Measurements from ENCODE around the gene CNP.

The CNP gene

GRCh38 chr17:41957869-41958439, 8.6 kb upstream of the CNP start:
- no peak for TF ChIP-seq SIN3A (IDR thresholded peaks at IDR 0.05; ENCODE audit: borderline replicate concordance, insufficient read depth, low read length)
- no peak for TF ChIP-seq TAF1 (IDR thresholded peaks at IDR 0.05; ENCODE audit: borderline replicate concordance, insufficient read depth, low read length)
- no peak for TF ChIP-seq FOXP2 (optimal IDR thresholded peaks at IDR 0.05; ENCODE audit: borderline replicate concordance, extremely low read depth, extremely low read length, insufficient read depth)
- no peak for TF ChIP-seq REST (IDR thresholded peaks at IDR 0.05; ENCODE audit: insufficient read depth in 1 of 2, low read depth in 2 of 2, low read length in 2 of 2)
- TF ChIP-seq POLR2AphosphoS5 (IDR thresholded peaks at IDR 0.05; ENCODE audit: low read depth, low read length), result no peak

GRCh38 chr17:41959030-41959335, 7.6 kb upstream of the CNP start:
- TF ChIP-seq FOXP2 (optimal IDR thresholded peaks at IDR 0.05; ENCODE audit: borderline replicate concordance, extremely low read depth, extremely low read length, insufficient read depth), result no peak
- TF ChIP-seq POLR2AphosphoS5 (IDR thresholded peaks at IDR 0.05; ENCODE audit: low read depth, low read length), result no peak
- TF ChIP-seq REST (IDR thresholded peaks at IDR 0.05; ENCODE audit: insufficient read depth in 1 of 2, low read depth in 2 of 2, low read length in 2 of 2), result no peak
- no peak for TF ChIP-seq TAF1 (IDR thresholded peaks at IDR 0.05; ENCODE audit: borderline replicate concordance, insufficient read depth, low read length)
- no peak for TF ChIP-seq SIN3A (IDR thresholded peaks at IDR 0.05; ENCODE audit: borderline replicate concordance, insufficient read depth, low read length)

- no peak for TF ChIP-seq REST (IDR thresholded peaks at IDR 0.05; ENCODE audit: insufficient read depth in 1 of 2, low read depth in 2 of 2, low read length in 2 of 2)
These were observed 7.1 kb upstream of the CNP start for GRCh38 chr17:41959336-41960095.

- no peak for TF ChIP-seq TAF1 (IDR thresholded peaks at IDR 0.05; ENCODE audit: borderline replicate concordance, insufficient read depth, low read length)
- TF ChIP-seq REST (IDR thresholded peaks at IDR 0.05; ENCODE audit: insufficient read depth in 1 of 2, low read depth in 2 of 2, low read length in 2 of 2), result no peak
- no peak for TF ChIP-seq POLR2AphosphoS5 (IDR thresholded peaks at IDR 0.05; ENCODE audit: low read depth, low read length)
- TF ChIP-seq SIN3A (IDR thresholded peaks at IDR 0.05; ENCODE audit: borderline replicate concordance, insufficient read depth, low read length), result no peak
These were observed 4.5 kb upstream of the CNP start for GRCh38 chr17:41962111-41962510.
